ENCODE data around the gene CRIP2.

DNA sequence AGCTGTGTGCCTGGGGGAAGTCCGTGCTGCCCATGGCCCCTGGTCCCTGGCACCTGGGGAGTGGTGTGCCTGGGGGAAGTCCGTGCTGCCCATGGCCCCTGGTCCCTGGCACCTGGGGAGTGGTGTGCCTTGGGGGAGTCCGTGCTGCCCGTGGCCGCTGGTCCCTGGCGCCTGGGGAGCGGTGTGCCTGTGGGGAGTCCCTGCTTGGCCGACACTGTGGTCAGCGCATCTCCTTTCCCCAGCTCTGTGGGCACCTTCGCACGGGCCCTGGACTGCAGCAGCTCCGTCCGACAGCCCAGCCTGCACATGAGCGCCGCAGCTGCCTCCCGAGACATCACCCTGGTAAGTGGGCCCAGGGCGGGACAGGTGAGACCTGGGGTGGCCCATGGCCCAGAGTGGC, 14.5 kb upstream of the CRIP2 start:
- no peak for TF ChIP-seq POLR2AphosphoS5 (IDR thresholded peaks at IDR 0.05; ENCODE audit: insufficient read depth, low read depth, low read length)
- TF ChIP-seq, protein P1, sequence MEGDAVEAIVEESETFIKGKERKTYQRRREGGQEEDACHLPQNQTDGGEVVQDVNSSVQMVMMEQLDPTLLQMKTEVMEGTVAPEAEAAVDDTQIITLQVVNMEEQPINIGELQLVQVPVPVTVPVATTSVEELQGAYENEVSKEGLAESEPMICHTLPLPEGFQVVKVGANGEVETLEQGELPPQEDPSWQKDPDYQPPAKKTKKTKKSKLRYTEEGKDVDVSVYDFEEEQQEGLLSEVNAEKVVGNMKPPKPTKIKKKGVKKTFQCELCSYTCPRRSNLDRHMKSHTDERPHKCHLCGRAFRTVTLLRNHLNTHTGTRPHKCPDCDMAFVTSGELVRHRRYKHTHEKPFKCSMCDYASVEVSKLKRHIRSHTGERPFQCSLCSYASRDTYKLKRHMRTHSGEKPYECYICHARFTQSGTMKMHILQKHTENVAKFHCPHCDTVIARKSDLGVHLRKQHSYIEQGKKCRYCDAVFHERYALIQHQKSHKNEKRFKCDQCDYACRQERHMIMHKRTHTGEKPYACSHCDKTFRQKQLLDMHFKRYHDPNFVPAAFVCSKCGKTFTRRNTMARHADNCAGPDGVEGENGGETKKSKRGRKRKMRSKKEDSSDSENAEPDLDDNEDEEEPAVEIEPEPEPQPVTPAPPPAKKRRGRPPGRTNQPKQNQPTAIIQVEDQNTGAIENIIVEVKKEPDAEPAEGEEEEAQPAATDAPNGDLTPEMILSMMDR (IDR thresholded peaks at IDR 0.05; ENCODE audit: extremely low read depth in 1 of 2, insufficient read depth in 1 of 2, low read depth in 1 of 2, low read length in 2 of 2) = no peak
- TF ChIP-seq POLR2A (IDR thresholded peaks at IDR 0.05; ENCODE audit: low read depth, low read length) = no peak

Data from endothelial cell of umbilical vein (primary cell).